Activated naive CD4-positive, alpha-beta T cell treated with anti-CD3 and anti-CD28 coated beads for 36 hours (primary cell): ENCODE results near the gene BBC3. TPM values are rescaled to one million over a fixed set of nuclear protein-coding genes. Genes with fewer than 3 reads are reported as not detected.
A peak's percentile ranks its signal among the peaks of the same experiment; 100 is the strongest.

Experiments
- CTCF ChIA-PET: fragments of 350-600 bp; sonication (Branson Sonifier 250); formaldehyde crosslinking; loops from one replicate; lab custom pipeline; 2021; ENCODE audit warnings: antibody characterized with exemption; lab: Charles Lee
- DNase-seq: peaks from one replicate; pipeline ENCODE4 v3.0.0-alpha.2; 2020
- H3K27ac Mint-ChIP-seq: one replicate; pipeline ENCODE4 v1.8.0; 2021; ENCODE audit warnings: mild to moderate bottlenecking, mixed read lengths
- H3K27me3 Mint-ChIP-seq: one replicate; pipeline ENCODE4 v1.8.0; 2021; ENCODE audit warnings: low read depth, mixed read lengths
- H3K36me3 Mint-ChIP-seq: one replicate; pipeline ENCODE4 v1.8.0; 2021; ENCODE audit warnings: low read depth, mixed read lengths
- H3K4me1 Mint-ChIP-seq: one replicate; pipeline ENCODE4 v1.8.0; 2021; ENCODE audit warnings: low read depth, mixed read lengths
- H3K4me3 Mint-ChIP-seq: one replicate; pipeline ENCODE4 v1.8.0; 2021; ENCODE audit warnings: mild to moderate bottlenecking, moderate library complexity, mixed read lengths
- H3K9me3 Mint-ChIP-seq: one replicate; pipeline ENCODE4 v1.8.0; 2021; ENCODE audit warnings: mixed read lengths
- intact Hi-C: fragments of 100-400 bp; cut with micrococcal nuclease; formaldehyde crosslinking; loops from one replicate; pipeline ENCODE4 v1.15.1; 2023
- total RNA-seq, 2 experiments: library from RNA; stranded (reverse); gene quantifications; one replicate each; pipeline ENCODE4 v1.2.3, GENCODE V29; 2021

The BBC3 gene
- total RNA-seq, 2 experiments from 2014 or later = 55.9 to 59.5 TPM

DNA sequence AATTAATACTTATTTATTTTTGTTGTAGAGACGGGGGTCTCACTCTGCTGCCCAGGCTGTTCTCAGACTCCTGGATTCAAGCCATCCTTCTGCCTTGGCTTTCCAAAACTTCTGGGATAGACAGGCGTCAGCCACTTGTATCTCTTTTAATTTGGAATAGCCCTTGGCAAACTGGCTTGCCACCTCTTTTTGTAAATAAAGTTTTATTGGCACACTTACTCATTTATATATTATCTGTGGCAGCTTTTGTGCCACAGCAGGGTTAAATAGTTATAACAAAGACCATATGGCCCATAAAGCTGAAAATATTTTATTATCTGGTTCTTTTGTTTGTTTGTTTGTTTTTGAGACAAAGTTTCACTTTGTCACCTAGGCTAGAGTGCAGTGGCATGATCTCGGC, 30.5 kb downstream of the BBC3 start:
- peaks cover 44% of the 10 kb centered on the region for H3K36me3 Mint-ChIP-seq
- CTCF ChIA-PET = interaction anchor here (0.6 to 2.6 kb wide), 4 partner anchors 10 to 47 kb away, joined by 3 to 14 read pairs (median 6); no protein-coding TSS in a partner anchor
- no peaks in the 10 kb centered on the region for H3K9me3 Mint-ChIP-seq
- peaks cover 18% of the 10 kb centered on the region for H3K4me1 Mint-ChIP-seq
- no peak overlapping the region for H3K27ac Mint-ChIP-seq
- no peak overlapping the region for H3K4me3 Mint-ChIP-seq
- H3K27me3 Mint-ChIP-seq = no peaks in the 10 kb centered on the region
- DNase-seq = no peak
- intact Hi-C loops = no loop called here

DNA sequence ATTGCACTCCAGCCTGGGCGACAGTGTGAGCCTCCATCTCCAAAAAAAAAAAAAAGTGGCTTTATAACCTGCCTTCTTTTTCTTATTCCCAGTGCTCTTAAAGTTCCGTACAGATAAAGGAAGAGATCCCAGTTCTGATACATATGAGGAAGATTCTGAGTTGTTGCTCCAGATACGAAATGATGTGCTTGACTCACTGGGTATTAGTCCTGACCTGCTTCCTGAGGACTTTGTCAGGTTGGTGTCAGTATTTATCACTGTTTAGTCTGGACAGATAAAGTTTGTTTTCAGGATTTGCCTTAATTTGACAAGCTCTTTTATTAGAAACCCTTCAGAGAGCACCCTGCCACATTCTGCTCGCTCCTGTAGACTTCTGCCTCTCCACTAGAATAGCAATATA, 33.9 kb downstream of the BBC3 start:
- no peak overlapping the region for H3K4me3 Mint-ChIP-seq

GRCh38 chr19:47195434-47195833, 35.6 kb downstream of the BBC3 start:
- no peak for DNase-seq
- H3K27me3 Mint-ChIP-seq = no peaks in the 10 kb centered on the region
- no peaks in the 10 kb centered on the region for H3K9me3 Mint-ChIP-seq
- H3K36me3 Mint-ChIP-seq = peaks cover 46% of the 10 kb centered on the region
- CTCF ChIA-PET = interaction anchor here (0.6 to 0.9 kb wide), 2 partner anchors 17 to 49 kb away, joined by 3 to 5 read pairs; no protein-coding TSS in a partner anchor
- intact Hi-C loops = no loop called here
- no peak overlapping the region for H3K27ac Mint-ChIP-seq
- H3K4me1 Mint-ChIP-seq = peaks cover 27% of the 10 kb centered on the region
- no peak overlapping the region for H3K4me3 Mint-ChIP-seq

More for the DNA sequence above, 33.9 kb downstream of the BBC3 start:
- intact Hi-C loops = no loop called here
- CTCF ChIA-PET = no interaction called here
- Mint-ChIP-seq H3K36me3 (peaks cover 35% of the 10 kb centered on the region), H3K27me3 (no peaks in the 10 kb centered on the region), H3K9me3 (no peaks in the 10 kb centered on the region), H3K27ac (no peak overlapping the region), H3K4me1 (peaks cover 16% of the 10 kb centered on the region)
- DNase-seq = no peak

DNA sequence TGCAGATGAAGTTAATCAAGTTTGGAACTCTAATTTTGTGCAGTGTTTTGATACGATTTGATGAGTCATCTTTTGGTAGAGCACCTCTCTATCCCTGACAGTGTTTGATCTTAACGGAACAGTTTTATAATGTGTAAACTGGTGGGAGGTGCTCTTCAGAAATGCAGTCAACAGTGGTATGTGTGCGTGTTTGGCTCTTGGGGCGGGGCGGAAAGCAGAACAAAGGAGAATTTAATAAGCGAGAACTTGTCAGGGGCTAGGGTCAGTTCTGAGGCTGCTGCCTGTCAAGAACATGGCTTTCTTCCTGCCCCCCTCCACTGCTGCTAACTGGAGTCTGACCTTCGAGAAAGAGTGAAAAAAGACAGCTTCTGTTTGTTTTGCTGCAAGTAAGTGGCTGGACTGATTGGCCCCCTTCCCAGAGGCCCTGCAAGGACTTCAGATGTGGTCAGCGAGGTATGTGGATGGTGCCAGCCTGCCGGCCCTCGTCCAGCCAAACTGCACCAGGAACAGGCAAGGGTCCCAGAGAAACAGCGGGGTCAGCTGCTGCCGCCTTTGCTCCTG, 40.8 kb downstream of the BBC3 start:
- intact Hi-C loops = loop anchor here (1.0 kb wide), 3 partner anchors 14 to 60 kb away; partner anchors contain the start of gene SAE1
- no peaks in the 10 kb centered on the region for H3K27me3 Mint-ChIP-seq
- no peaks in the 10 kb centered on the region for H3K9me3 Mint-ChIP-seq
- H3K4me1 Mint-ChIP-seq = peaks cover 73% of the 10 kb centered on the region
- H3K4me3 Mint-ChIP-seq = peak overlapping the region; percentile 38
- peak; percentile 87 for DNase-seq
- H3K27ac Mint-ChIP-seq = peak overlapping the region; percentile 76
- peaks cover 48% of the 10 kb centered on the region for H3K36me3 Mint-ChIP-seq
- CTCF ChIA-PET = interaction anchor here (1.4 to 2.6 kb wide), 2 partner anchors 19 to 54 kb away, joined by 6 to 10 read pairs; no protein-coding TSS in a partner anchor

GRCh38 chr19:47188507-47189033, 42.4 kb downstream of the BBC3 start:
- peaks cover 51% of the 10 kb centered on the region for H3K36me3 Mint-ChIP-seq
- H3K4me3 Mint-ChIP-seq = no peak overlapping the region
- intact Hi-C loops = loop anchor here (5.0 kb wide), 3 partner anchors 41 to 401 kb away; partner anchors contain the start of gene SLC1A5

DNA sequence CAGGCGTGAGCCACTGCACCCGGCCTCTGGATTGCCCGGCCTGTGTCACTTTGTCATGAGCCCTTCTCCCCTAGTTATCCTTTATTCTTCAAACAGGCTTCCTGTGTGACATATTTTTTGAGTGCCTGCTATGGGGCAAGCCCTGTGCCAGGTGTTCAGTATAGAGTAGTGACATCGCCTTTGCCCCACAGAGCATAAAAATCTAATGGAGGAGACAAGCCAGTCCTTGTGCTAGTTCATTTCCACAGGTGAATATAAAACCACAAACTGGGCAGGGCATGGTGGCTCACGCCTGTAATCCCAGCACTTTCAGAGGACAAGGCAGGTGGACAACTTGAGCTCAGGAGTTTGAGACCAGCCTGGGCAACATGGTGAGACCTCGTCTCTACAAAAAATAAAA, 43.2 kb downstream of the BBC3 start:
- Mint-ChIP-seq H3K27ac (peak overlapping the region; percentile 98), H3K4me1 (peaks cover 87% of the 10 kb centered on the region), H3K36me3 (peaks cover 58% of the 10 kb centered on the region), H3K9me3 (no peaks in the 10 kb centered on the region), H3K4me3 (no peak overlapping the region), H3K27me3 (no peaks in the 10 kb centered on the region)
- DNase-seq = peak; percentile 61
- intact Hi-C loops = loop anchor here (1.0 to 5.0 kb wide), 5 partner anchors 23 to 400 kb away; partner anchors contain the start of gene SLC1A5
- CTCF ChIA-PET = interaction anchor here (0.7 to 3.5 kb wide), 12 partner anchors 9 to 63 kb away, joined by 3 to 38 read pairs (median 6); partner anchors contain the start of gene SAE1

More at GRCh38 chr19:47188507-47189033, 42.4 kb downstream of the BBC3 start:
- Mint-ChIP-seq H3K9me3 (no peaks in the 10 kb centered on the region), H3K27ac (peak overlapping the region; percentile 98), H3K4me1 (peaks cover 84% of the 10 kb centered on the region), H3K27me3 (no peaks in the 10 kb centered on the region)
- DNase-seq = no peak
- CTCF ChIA-PET = interaction anchor here (1.2 to 3.5 kb wide), 6 partner anchors 11 to 57 kb away, joined by 3 to 38 read pairs (median 18); no protein-coding TSS in a partner anchor

DNA sequence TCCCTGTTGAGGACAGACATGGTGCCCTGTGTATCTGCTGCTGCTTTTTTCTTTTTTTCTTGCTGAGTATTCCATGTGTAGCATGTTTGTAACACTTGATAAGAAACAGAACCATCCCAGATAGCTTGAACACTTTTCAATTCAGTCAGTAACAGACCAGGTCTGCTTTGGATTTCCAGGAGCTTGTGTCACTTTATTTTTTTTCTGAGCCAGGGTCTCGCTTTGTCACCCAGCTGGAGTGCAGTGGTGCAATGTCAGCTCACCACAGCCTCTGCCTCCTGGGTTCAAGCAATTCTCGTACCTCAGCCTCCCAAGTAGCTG, 43.7 kb downstream of the BBC3 start:
- no peak for DNase-seq
- CTCF ChIA-PET = interaction anchor here (0.7 to 3.5 kb wide), 17 partner anchors 8 to 63 kb away, joined by 3 to 38 read pairs (median 5); partner anchors contain the start of gene SAE1
- Mint-ChIP-seq H3K36me3 (peaks cover 60% of the 10 kb centered on the region), H3K4me3 (peak overlapping the region; percentile 47), H3K27ac (peak overlapping the region; percentile 98), H3K27me3 (no peaks in the 10 kb centered on the region), H3K9me3 (no peaks in the 10 kb centered on the region), H3K4me1 (peaks cover 91% of the 10 kb centered on the region)
- intact Hi-C loops = loop anchor here (1.0 to 5.0 kb wide), 5 partner anchors 24 to 400 kb away; partner anchors contain the start of gene SLC1A5

DNA sequence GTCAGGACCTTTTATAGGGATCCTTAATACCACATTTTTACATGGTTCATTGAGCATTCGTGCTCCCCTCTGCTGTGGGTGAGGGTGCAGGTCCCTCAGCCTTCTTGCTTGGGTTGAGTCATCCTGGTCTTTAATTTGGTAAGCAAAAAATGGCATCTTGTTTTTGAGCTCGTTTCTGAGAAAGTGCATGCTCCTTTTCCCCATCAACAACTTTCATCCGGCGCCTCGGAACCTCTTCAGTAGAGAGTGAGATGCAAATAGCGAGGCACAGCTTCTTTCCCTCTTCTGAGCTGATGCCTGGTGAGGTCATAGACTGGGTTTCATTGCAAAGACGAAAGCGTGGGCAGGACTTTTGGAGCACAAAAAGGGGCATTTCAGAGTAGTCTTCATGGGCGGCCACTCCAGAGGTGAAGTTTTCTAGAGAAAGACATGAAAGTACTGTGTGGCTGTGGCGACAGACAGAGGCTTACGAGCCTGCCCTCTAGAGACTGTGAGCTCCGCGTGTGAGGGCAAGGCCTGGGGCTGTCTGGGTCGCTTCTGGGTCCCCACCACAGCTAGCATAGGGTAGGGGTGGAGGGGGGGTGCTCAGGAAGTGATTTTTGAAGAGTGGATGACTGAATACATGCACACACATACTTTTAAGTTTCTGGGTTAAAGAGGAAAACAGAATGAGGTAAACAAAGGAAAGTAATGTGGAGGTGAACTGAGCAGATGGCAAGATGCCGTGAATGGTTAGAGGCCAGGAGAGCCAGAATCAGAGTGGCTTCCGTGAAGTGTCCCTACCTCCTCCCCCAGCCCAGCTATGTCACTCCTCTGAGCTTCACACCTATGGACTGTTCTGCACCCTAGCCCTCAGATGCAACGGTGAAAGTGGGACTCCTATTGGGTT, 44.3 kb downstream of the BBC3 start:
- intact Hi-C loops = loop anchor here (1.0 to 5.0 kb wide), 12 partner anchors 10 to 399 kb away; partner anchors contain the start of genes BBC3, INAFM1, SLC1A5 and ZC3H4
- Mint-ChIP-seq H3K4me1 (peaks cover 95% of the 10 kb centered on the region), H3K27me3 (no peaks in the 10 kb centered on the region), H3K36me3 (peaks cover 64% of the 10 kb centered on the region), H3K4me3 (peak overlapping the region; percentile 47), H3K9me3 (no peaks in the 10 kb centered on the region), H3K27ac (peak overlapping the region; percentile 98)
- peak; percentile 96 for DNase-seq
- CTCF ChIA-PET = interaction anchor here (0.6 to 3.5 kb wide), 22 partner anchors 8 to 173 kb away, joined by 3 to 38 read pairs (median 4); partner anchors contain the start of gene SAE1

DNA sequence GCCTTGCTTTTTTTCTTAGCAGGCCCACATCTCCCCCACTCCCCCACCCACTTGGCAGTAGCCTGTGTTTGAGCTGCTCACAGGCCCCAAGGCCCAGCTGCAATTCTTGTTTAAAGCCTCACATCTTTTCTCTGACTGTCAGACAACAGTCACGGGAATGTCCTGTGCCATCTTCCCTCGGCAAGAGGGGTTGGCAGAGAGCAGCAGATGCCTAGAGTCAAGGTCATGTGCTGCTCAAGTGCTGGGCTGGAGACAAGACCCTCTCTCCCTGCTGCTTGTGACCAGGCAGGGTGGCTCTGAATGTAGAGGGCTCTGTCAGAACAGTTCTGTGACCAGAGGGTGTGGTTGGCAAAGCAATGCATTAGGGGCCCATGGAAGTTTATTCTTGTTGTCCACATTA, 47.4 kb downstream of the BBC3 start:
- Mint-ChIP-seq H3K4me3 (no peak overlapping the region), H3K4me1 (peaks cover 88% of the 10 kb centered on the region), H3K27me3 (no peaks in the 10 kb centered on the region), H3K9me3 (no peaks in the 10 kb centered on the region), H3K27ac (peak overlapping the region; percentile 89), H3K36me3 (peaks cover 60% of the 10 kb centered on the region)
- no peak for DNase-seq
- CTCF ChIA-PET = interaction anchor here (1.2 to 1.7 kb wide), 3 partner anchors 18 to 61 kb away, joined by 3 to 5 read pairs (median 4); no protein-coding TSS in a partner anchor
- intact Hi-C loops = no loop called here

GRCh38 chr19:47179653-47180310, 51.2 kb downstream of the BBC3 start:
- H3K4me1 Mint-ChIP-seq = peaks cover 92% of the 10 kb centered on the region

DNA sequence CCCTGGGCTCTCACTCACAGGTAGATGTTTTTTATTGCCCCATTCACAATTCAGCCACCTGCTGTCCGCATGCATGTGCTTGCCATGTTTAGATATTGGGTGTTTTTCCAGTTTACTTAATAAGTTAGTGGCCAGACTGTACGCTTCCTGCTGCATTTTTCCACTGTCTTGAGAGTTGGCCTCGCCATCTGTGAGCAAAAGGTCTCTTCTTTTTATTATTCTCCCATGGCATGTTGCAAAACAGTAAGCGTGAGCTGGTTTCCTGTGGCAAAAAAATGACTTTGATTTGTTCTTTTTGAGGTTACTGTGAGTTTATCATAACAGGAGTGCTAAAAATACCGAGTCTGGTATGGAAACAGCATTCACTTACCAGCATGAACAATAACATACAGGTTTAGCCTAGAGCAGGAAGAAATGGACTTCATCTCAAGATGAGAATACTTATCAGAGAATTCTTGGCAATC, 54.3 kb downstream of the BBC3 start:
- no peaks in the 10 kb centered on the region for H3K9me3 Mint-ChIP-seq
- intact Hi-C loops = loop anchor here (1.0 kb wide), 3 partner anchors 10 to 17 kb away; no protein-coding TSS in a partner anchor
- no peaks in the 10 kb centered on the region for H3K27me3 Mint-ChIP-seq
- peak overlapping the region; percentile 98 for H3K27ac Mint-ChIP-seq
- peak overlapping the region; percentile 51 for H3K4me3 Mint-ChIP-seq
- H3K36me3 Mint-ChIP-seq = peaks cover 69% of the 10 kb centered on the region
- peaks cover 74% of the 10 kb centered on the region for H3K4me1 Mint-ChIP-seq
- peak; percentile 77 for DNase-seq
- CTCF ChIA-PET = interaction anchor here (0.9 to 1.6 kb wide), 4 partner anchors 11 to 70 kb away, joined by 3 to 6 read pairs (median 4); no protein-coding TSS in a partner anchor

More at GRCh38 chr19:47179653-47180310, 51.2 kb downstream of the BBC3 start:
- Mint-ChIP-seq H3K27ac (peak overlapping the region; percentile 75), H3K9me3 (no peaks in the 10 kb centered on the region), H3K27me3 (no peaks in the 10 kb centered on the region), H3K36me3 (peaks cover 70% of the 10 kb centered on the region), H3K4me3 (no peak overlapping the region)
- peak; percentile 54 for DNase-seq
- CTCF ChIA-PET = interaction anchor here (0.6 to 1.6 kb wide), 3 partner anchors 17 to 48 kb away, joined by 3 to 7 read pairs (median 4); no protein-coding TSS in a partner anchor
- intact Hi-C loops = no loop called here
